SK-N-SH (cell line): ENCODE results near the gene CCNY.

Experiments
- GABPA ChIP-seq: IDR thresholded peaks from 2 replicates; pipeline ENCODE4 v1.4.0; 2012; ENCODE audit warnings: low read depth, mild to moderate bottlenecking
- TF ChIP-seq, protein P1 (sequence below): fragments of 200-600 bp; sonication (generic); IDR thresholded peaks from 2 replicates; pipeline ENCODE4 v1.6.1; 2017; ENCODE audit warnings: antibody characterized with exemption, mild to moderate bottlenecking, moderate library complexity

GRCh38 chr10:35377050-35377728, 40.9 kb downstream of the CCNY start:
- TF ChIP-seq, protein P1, sequence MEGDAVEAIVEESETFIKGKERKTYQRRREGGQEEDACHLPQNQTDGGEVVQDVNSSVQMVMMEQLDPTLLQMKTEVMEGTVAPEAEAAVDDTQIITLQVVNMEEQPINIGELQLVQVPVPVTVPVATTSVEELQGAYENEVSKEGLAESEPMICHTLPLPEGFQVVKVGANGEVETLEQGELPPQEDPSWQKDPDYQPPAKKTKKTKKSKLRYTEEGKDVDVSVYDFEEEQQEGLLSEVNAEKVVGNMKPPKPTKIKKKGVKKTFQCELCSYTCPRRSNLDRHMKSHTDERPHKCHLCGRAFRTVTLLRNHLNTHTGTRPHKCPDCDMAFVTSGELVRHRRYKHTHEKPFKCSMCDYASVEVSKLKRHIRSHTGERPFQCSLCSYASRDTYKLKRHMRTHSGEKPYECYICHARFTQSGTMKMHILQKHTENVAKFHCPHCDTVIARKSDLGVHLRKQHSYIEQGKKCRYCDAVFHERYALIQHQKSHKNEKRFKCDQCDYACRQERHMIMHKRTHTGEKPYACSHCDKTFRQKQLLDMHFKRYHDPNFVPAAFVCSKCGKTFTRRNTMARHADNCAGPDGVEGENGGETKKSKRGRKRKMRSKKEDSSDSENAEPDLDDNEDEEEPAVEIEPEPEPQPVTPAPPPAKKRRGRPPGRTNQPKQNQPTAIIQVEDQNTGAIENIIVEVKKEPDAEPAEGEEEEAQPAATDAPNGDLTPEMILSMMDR: no peak
- no peak for TF ChIP-seq GABPA
